ENCODE data around the gene GSK3A.

GRCh38 chr19:42207767-42208271, 34.6 kb downstream of the GSK3A start:
- TF ChIP-seq SUZ12 (IDR thresholded peaks at IDR 0.05) (no peak), ARNT (IDR thresholded peaks at IDR 0.05) (no peak), FOXK2 (IDR thresholded peaks at IDR 0.05) (no peak), FOXM1 (IDR thresholded peaks at IDR 0.05; ENCODE audit: borderline replicate concordance) (no peak), LEF1 (IDR thresholded peaks at IDR 0.05; ENCODE audit: borderline replicate concordance) (no peak), PKNOX1 (IDR thresholded peaks at IDR 0.05) (no peak), ZNF384 (IDR thresholded peaks at IDR 0.05) (no peak), L3MBTL2 (conservative IDR thresholded peaks at IDR 0.05) (no peak), SP1 (IDR thresholded peaks at IDR 0.05) (no peak), BHLHE40 (IDR thresholded peaks at IDR 0.05; ENCODE audit: borderline replicate concordance) (no peak), TARDBP (IDR thresholded peaks at IDR 0.05) (no peak), HDGF (IDR thresholded peaks at IDR 0.05; ENCODE audit: borderline replicate concordance) (no peak)
